GM21717 (cell line): ENCODE results near the gene C14orf132.

ENCODE experiments used
- ATAC-seq: cut with Tn5 transposase; IDR thresholded peaks from one replicate; pipeline ENCODE4 v1.9.1; 2021; ENCODE audit warnings: mild to moderate bottlenecking, moderate library complexity; ENCODE audit not compliant: unreplicated experiment

The C14orf132 gene

GRCh38 chr14:96096639-96097610 lies 57.8 kb downstream of the C14orf132 start:
- ATAC-seq: no peak

GRCh38 chr14:96097752-96098151 lies 58.6 kb downstream of the C14orf132 start:
- ATAC-seq: no peak

- ATAC-seq: no peak
Observed at GRCh38 chr14:96098309-96098998, 59.3 kb downstream of the C14orf132 start.

GRCh38 chr14:96098999-96099335 lies 59.8 kb downstream of the C14orf132 start:
- no peak for ATAC-seq

GRCh38 chr14:96100161-96101064 lies 61.3 kb downstream of the C14orf132 start:
- ATAC-seq: no peak

- no peak for ATAC-seq
Observed at GRCh38 chr14:96102081-96102856, 63.1 kb downstream of the C14orf132 start.

- no peak for ATAC-seq
Observed at GRCh38 chr14:96103075-96103474, 63.9 kb downstream of the C14orf132 start.

- ATAC-seq: no peak
Observed at GRCh38 chr14:96103560-96104460, 64.6 kb downstream of the C14orf132 start.

GRCh38 chr14:96104469-96105057 lies 65.4 kb downstream of the C14orf132 start:
- no peak for ATAC-seq

GRCh38 chr14:96105089-96105925 lies 66.1 kb downstream of the C14orf132 start:
- ATAC-seq: no peak

GRCh38 chr14:96105926-96106441 lies 66.8 kb downstream of the C14orf132 start:
- no peak for ATAC-seq

- no peak for ATAC-seq
Observed at GRCh38 chr14:96106891-96107290, 67.7 kb downstream of the C14orf132 start.

- no peak for ATAC-seq
Observed at GRCh38 chr14:96108061-96108795, 69.1 kb downstream of the C14orf132 start.

GRCh38 chr14:96108911-96109310 lies 69.7 kb downstream of the C14orf132 start:
- ATAC-seq: no peak

GRCh38 chr14:96109596-96110355 lies 70.6 kb downstream of the C14orf132 start:
- no peak for ATAC-seq

GRCh38 chr14:96112032-96112431 lies 72.9 kb downstream of the C14orf132 start:
- ATAC-seq: no peak
